ENCODE results near the gene VPS45.
"Not testable (repeated sequence)": the region's sequence is repeated elsewhere in the genome, so short reads cannot be mapped to it uniquely, and the experiment has no call there.

Gene VPS45

DNA sequence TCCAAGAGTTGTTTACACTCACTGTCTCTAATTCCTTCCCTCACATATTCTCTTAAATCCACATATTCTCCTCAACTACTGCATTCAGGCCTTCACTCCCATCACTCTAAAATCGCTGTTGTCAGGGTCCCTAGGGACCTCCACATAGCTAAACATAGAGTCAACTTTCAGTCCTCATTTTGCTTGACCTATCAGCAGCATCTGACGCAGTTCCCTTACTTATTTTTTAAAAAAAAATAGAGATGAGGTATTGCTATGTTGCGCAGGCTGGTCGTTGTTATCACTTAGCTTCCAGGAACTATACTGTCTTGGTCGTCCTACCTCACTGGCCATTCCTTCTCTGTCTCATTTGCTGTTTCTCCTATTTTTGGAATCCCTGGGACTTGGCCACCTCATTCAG lies 70.5 kb downstream of the VPS45 start:
- no peak for DNase-seq

DNA sequence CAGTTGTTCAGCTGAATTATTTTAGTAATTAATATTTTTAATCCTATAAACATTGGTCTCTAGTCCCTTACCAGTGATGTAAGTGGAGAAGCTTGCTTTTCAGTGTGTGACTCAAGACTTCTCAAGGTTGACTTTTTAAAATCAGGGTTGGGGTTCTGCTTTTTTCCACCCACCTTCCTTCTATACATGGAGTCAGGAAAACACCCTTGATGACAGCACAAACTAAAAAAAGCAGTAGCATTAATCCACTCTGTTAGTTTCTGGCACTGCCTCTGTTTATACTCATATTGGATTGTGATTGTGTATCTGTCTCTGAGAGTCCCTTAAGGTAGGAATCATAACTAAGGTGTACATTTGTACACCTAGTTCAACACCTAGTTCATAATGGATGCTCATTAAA lies 73.9 kb downstream of the VPS45 start:
- DNase-seq: peak; percentile 87 to 92

DNA sequence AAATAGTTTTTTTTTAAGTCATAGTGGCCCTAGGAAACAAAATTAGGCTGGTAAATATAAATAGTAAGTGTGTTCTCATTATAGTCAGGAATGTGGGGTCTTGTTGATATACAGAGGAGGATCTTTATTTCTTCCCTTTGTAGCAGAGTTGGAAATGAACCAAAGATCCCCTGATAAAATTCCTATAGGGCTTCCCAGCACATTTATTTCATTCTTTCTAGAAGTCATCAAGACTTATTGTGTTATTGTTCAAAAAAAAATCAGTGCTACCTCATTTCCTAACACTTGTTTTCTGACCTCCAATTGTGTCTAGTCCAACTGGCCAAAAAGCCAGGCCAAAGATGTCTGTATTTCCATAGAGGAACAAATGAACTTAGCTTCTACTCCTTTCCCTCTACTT lies 74.5 kb downstream of the VPS45 start:
- no peak for DNase-seq

DNA sequence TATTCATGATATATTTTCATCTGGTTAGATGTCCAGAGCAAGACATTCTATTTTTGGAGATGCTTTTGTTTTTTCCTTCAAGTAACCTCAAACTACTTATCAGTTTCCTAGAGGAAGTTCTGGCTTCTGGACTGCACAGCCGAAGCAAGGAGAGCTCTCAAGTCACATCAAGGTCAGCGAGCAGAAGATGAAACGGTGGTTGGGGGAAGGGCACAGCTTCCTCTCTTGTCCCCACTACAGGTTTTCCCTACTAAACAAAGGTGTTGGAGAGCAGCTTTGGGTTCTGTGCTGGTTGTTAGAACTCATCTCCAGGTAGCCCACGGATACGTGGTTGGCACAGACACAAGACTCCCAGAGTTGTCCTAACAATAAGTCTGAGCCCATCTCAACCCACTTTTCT lies 77.0 kb downstream of the VPS45 start:
- no peak for DNase-seq

DNA sequence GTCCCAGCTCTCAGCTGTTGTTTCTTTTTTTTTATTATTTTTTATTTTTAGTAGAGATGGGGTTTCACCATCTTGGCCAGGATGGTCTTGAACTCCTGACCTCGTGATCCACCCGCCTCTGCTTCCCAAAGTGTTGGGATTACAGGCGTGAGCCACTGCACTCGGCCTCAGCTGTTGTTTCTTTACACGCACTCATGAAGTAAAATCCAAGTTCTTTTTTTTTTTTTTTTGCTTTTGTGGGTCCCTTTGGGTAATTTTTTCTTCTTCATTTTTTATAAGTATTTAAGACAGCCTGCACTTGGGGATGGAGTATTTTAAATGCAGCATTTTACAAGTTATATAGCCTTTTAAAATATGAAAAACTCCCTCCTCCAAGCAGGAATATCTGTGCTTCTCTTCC lies 78.4 kb downstream of the VPS45 start:
- DNase-seq: not testable (repeated sequence)

DNA sequence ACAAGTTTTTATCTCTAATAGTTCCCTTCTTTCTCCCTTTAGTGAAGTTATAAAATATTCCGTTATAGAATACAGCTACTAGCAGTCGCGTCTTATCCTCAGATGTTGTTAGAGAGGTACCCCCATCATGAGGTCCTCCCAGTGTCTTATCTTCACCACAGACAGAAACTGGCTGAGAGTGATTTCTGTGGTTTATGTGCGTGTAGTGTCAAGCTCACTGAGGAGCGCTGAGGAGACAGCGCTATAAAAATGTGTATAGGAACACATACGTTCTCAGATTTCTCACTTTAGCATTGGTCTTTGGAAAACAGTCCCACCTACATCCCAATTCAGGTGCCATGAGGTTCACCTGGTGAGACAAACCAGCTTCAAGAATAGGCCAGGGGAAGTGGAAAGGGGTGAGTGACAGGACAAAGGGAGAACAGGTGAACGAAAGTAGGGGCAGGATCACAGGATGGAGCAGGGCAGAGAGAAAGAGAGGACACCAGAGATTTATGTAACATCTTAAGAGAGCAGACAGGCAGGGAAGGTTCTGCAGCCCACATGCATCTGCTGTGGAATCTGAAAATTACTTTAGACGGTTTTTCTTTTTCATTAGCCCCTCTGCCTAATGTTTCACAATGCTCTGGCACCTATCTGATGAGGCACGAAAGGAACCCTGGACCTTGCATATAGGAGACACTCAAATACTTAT lies 79.4 kb downstream of the VPS45 start:
- no peak for DNase-seq

DNA sequence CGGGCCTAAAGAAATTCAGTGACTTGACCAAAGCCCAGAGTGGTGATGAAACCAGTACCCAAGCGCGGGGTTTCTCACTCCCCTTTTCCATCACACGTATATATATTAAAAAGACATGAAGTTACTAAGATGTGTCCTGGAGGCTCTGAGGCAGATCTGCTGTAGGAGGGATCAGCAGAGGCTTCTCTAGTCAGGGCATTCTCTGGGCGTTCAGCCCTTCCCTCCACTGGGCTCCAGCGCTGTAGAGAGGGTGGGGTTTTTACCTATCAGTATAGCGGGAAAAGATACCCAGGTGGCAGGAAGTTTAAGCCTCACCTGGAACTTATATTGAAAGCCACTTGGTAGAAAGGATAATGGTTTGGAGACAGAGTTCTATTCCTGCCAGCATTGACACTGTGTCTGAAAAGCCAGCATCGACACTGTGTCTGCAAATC lies 81.3 kb downstream of the VPS45 start:
- DNase-seq: no peak

DNA sequence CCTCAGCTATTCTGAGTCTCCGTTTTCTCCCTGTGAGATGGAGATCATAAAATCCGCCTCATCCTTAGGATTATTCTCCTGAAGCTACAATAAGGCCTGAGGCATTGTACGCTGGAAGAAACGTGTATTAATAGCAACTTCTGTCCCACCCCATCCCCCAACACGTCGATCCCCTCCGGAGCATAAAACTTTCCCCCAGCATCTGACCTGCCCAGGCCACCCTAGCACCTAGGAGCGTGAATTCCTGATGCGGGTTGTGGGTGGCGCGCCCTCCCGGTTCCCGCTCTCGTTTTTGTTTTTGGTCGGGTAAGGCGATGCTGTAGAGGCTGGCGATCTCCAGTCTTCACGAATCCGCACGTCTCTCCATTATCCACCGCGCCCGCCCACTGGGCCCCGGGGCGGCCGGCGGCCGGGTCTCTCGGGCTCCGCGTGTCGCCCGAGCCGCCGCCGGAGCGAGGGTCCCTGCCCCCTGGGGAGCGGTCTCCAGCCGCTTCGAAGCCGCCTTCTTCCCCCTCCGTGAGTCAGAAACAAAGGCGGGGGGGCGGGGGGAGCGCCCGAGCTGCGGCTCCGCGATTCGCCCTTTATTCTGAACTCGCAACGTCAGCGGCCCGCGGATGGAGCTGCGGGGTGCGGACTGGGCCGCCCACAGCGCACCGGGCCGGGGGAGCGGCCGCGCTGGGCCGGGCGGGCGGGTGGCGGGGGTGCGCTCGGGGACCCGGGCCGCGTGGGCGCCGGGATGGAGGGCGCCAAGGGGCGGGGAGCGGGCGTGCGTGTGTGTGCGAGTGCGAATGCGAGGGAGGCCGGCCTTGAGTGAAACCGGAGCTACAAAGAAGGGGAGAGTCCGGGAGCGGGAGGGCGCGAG lies 81.9 kb downstream of the VPS45 start, which contains the start of gene PLEKHO1:
Gene PLEKHO1, plus strand, starts transcription at position 646 of the 862 bp plus-strand sequence. CDS start 342 bp downstream, outside the sequence.
- DNase-seq: peak; percentile 71 to 83

DNA sequence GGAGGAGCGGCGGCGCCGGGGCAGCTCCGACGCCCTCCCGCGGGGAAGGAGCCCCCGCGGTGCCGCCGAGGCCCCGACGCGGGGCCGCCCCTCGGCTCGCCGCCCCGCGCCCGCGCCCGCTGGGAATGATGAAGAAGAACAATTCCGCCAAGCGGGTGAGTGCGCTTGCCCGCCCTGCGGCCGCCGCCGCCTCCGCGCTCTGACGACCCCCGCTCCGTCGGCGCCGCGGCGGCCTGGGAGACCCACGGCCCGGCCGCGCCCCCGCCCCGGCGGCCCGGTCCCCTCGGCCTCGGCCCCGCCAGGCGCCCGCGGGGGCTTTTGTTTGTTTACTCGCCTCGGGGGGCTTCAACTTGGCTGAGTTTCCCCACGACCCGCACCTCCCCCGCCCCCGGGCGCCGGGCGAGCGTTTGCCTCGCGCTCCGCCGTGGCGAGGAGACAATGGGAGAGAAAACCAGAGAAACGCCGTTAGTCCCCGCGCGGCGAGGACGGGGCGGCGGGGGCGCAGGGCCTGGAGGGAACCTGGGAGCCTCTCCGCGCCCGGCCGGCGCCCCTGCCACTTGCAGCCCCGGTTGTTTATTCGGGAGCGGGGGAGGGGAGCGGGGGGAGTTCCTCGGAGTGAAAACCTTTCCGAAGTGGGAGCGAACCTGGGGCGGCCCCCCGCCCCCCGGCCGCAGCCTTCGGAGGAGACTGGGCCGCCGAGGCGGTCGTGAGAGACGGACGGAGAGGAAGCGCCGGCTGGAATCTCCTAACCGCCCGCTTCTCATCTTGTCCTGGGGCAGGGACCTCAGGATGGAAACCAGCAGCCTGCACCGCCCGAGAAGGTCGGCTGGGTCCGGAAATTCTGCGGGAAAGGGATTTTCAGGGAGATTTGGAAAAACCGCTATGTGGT lies 82.8 kb downstream of the VPS45 start:
- peak in 1 of 2 donors; percentile 52 for DNase-seq

DNA sequence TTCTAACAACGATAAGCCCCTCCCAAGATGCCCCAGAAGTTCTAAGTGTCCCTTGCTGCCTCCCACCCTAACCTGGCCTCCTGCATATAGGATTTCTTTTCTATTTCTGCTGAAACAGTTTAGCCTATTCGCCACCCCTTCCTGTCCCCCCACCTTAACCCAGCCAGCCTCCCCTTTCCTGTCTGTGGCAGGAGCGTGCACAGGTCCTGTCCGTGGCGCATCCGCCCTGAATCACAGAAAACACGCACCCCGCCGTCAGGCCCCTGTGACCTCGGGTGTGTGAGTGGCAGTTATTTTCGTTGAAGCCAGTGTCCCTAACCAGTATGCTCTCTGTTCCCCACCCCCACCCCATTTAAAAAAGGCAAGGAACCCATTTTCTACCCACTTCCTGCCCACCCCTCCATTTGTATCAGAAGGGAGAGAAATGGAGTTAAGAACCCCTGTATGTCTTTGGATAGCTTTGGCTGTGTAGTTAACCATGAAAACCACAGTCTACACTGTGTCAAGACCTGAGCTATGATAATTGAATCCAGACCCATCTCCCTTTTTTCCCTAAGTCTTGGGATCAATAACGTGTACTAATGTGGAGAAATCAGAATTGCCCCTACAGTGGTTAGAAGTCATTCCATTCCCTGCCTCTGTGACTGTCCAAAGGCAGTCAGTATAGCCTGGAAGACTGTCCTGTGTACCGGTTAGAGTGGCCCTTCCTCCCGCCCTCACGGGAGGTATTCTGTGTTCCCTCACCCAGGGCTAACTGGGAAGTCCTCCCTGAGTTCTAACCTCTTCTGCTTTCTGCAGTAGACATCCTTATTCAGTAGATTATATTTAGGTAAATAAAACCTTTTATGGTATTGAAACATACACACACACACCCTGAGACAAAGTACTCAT lies 84.0 kb downstream of the VPS45 start:
- no peak for DNase-seq

DNA sequence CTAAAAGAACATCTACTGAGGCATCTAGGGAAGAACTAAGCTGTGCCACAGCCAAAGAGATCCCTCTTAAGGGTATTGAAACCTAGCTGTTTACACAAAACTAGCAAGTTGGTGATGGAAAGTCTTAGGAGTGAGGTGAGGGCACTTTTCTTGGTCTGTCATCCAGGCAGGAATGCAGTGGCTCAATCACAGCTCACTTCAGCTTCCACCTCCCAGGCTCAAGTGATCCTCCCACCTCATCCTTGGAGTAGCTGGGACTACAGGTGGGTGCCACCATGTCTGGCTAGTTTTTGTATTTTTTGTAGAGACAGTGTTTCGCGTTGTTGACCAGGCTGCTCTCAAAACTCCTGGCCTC lies 84.6 kb downstream of the VPS45 start:
- DNase-seq: no peak

DNA sequence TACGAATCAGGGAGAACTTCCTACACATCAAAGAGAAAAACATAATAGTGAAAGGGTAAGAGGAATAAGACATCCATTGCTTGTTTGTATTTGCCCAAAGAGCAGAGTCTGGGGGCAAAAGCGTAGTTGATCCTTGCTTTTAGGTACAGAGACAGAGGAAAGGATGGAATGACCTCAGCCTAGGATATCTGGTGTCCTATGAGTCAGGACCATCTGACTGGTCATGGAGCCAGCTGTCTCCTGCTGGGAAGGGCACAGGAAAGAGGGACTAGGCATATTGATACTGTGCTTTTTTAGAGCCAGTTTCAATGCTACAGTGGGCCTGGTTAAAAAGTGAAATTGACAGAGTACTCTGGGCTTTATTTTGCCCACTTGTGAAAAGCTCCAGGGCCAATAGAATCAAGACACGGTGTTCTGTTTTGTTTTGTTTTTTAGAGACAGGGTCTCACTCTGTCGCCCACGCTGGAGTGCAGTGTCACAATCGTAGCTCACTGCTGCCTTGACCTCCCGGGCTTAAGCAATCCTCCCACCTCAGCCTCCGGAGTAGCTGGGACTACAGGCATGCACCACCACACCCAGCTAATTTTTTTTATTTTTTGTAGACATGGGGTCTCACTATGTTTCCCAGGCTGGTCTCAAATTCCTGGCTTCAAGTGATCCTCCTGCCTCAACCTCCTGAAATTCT lies 85.3 kb downstream of the VPS45 start:
- DNase-seq: peak in 1 of 2 donors; percentile 55

DNA sequence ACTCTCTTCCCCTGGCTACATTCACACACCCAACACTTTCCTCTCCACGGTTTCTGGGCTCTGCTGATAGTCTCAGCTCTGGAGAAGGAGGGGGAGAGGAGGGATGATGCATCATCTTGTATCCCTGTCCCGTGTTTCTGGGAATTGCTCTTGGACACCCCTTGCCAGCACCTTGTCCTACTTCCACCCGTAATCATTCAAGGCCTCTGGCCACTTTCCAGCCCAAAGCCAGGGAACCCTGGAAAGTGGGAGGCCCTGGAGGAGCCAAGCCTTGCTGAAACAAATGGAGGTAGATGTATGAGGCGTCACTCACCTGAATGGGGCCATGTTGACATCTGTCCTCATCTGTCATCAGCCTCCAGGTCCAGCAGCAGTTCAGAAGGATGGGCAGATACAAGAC lies 86.6 kb downstream of the VPS45 start:
- no peak for DNase-seq

DNA sequence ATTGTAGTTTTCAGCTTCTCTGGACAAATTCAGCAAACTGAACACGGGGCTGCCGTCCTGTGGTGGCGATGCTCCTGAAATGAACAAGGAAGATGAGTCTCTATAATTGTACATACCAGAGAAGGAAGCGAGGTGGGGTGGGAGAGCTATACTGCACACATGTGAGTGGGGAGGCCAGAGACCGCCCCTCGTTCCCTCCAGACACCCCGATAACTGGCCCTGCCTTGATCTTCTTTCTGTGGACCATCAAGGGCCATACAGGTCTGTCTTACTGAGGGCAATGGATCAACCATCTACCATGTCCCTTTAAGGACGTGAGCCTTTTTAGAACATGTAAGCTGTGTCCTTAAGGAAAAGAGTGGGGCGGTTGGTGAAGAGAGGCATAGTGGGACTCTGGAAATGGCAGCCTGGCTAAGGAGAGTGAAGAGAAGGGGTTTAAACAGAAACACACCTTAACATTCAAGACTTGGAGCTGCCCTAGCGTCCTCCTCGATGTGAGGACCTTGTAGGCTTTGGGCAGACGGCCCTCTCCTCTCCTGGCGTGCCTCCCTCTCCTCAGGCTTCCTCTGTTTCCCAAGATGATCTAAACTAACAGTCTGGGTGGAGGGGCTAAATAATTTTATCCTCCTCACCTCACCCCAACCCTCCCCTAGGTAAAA lies 88.0 kb downstream of the VPS45 start:
- DNase-seq: no peak

DNA sequence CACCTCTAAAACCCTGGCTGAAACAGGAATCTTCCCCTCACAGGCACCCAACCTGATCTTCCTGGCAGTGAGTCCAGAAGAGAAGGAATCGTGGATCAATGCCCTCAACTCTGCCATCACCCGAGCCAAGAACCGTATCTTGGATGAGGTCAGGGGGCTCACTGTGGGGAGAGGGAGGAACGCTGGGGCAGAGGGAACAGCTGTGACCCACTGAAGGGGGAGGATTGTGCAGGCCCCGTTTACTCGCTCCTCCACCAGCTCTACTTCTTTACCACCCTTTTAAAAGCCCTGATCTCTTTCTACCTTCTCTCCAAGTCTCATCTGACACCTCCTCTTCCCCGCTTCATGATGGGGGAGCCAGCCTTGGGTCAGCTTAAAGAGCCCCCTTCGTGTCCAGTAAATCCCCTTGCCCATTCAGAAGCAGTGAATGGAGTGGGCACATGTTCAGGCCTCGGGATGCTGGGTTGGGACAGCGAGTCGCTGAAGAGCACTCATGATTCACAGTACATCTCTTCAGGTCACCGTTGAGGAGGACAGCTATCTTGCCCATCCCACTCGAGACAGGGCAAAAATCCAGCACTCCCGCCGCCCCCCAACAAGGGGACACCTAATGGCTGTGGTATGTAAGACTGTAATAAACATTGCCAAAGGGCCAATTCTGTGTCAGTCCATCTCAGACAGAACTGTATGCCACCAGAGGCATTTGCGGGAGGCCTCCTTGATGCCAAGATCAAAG lies 89.5 kb downstream of the VPS45 start:
- no peak for DNase-seq

DNA sequence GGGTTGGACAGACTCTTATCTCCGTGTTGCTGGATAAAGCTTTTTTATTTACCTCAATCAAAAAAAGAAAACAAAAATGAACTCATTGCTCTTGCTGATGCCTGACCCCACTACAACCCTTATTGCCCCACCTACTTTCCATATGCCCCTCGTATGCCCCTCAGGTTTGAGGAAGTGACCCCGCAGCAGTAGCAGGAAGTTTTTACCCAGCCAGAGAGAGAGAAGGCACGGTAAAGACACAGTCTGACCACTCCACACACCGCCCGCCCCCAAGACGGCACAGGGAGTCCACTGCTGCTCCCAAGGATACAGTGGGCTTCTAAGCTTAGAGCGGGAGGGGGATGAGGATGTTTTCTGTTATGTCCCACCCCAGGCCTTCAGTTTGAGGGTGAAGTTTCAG lies 92.0 kb downstream of the VPS45 start:
- DNase-seq: peak; percentile 63 to 71

DNA sequence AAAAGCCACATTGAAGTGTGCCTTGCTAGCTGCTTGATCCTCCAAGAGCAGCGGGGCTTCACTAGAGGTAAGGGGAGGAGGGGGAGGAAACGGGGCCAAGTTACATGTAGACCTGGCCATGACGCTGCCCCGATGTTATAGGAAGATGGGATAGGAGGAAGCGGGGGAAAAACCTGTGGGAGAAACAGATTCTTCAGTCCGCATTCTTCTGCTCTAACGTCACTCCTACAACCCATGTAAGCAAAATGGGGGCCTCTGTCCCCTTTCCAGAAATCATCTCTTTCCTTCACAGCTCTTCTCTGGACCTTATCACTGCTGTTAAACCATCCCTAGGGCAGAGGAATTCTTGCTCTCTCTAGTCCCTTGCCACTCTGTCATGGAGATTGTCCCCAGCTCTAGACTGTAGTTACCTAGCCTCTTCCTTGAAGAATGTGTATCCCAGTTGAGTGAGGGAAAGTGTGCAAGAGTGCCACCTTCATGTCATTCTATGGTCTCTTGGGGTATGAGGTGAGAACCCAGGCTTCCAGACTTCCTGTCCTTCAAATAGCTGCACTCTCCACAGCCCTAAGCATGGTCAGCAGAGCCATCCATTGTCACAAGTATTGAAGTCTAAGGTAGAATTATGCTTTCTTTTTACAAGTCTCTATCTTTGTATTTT lies 93.5 kb downstream of the VPS45 start:
- DNase-seq: no peak

DNA sequence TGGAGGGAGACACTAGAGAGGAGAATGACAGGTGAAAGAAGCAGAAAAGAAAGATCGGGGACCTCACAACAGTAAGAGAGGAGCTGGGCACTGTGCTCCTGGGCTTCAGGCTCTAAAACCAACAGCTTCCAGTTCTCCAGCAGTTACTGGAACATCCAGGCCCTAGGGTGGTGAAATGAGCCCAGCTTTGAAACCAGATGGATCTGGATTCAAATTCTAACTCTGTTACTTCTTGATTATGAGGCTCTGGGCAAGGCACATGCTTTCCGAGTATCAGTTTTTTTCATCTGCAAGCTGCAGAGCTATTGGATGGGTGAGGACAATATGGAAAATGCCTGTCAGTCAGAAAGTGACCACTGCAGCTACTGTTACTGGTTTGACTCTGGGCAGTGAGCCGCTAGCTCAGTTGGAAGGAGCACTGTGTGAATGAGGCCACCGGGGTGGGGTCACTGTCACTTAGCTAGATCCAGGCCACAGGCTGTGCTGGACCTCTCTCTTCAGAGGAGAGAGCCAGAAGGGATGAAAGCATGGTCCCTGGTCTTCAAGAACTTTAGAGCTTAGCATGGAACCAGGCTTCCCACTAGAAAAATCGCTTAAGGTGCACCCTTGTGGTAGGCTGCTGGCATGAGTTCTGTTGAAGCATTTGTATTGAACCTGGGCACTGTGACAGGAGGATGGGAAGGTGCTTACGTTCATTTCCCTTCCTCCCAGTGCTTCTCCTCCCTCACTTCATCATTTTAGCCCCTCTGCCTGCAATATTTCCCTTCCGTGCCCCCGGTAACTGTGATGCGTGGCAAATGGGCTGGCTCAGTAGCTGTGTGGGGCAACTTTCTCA lies 94.4 kb downstream of the VPS45 start:
- DNase-seq: no peak

DNA sequence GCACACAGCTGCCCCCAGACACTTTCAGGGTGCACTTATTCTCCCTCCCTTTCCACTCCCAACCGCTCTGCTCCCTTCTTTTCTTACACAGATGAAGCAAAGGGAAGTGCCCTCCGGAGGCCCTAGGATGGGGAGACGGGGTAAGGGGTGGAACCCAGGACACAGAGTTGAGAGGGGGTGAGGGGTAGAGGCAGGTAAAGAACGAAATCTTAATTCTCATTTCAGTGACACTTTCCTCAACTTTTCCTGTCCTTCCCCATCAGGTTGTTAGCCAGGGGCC lies 94.9 kb downstream of the VPS45 start:
- DNase-seq: no peak

All from inflammatory macrophage treated with lipopolysaccharide for 1 hour (primary cell).